Large intestine (tissue), 3 donors: ENCODE data around the gene SYT17. TPM values are rescaled to one million over a fixed set of nuclear protein-coding genes. Genes with fewer than 3 reads are reported as not detected.

Source experiments
- DNase-seq, 2 donors: peaks; one replicate each; pipeline versions ENCODE4 v3.0.0 to v3.0.0-alpha.2; 2013
- H3K27ac ChIP-seq: one replicate; pipeline ENCODE4 v1.5.1; 2013; ENCODE audit warnings: low read length
- H3K27me3 ChIP-seq: 2 replicates; pipeline ENCODE4 v1.6.1; 2013; ENCODE audit warnings: low read length; ENCODE audit not compliant: control insufficient read depth, insufficient read depth
- H3K36me3 ChIP-seq: 2 replicates; pipeline ENCODE4 v1.6.1; 2013; ENCODE audit warnings: low read length; ENCODE audit not compliant: control insufficient read depth, insufficient read depth
- H3K4me1 ChIP-seq: one replicate; pipeline ENCODE4 v1.6.1; 2013; ENCODE audit warnings: low read length; ENCODE audit not compliant: control insufficient read depth, insufficient read depth
- H3K4me3 ChIP-seq: one replicate; pipeline ENCODE4 v1.5.1; 2013; ENCODE audit warnings: low read length
- H3K9me3 ChIP-seq: one replicate; pipeline ENCODE4 v1.6.1; 2013; ENCODE audit warnings: mild to moderate bottlenecking, low read depth, low read length, moderate library complexity; ENCODE audit not compliant: control insufficient read depth
- WGBS: methylation state at CpG from one replicate; pipeline ENCODE4 v1.1.5; 2013; ENCODE audit warnings: low lambda C conversion rate; ENCODE audit not compliant: insufficient coverage; 5-methylcytosine and 5-hydroxymethylcytosine counted together
- polyA plus RNA-seq: library from polyadenylated mRNA; unstranded; fragments of 120-200 nt; gene quantifications from one replicate; pipeline ENCODE4 v1.2.1, GENCODE V29; 2013

The SYT17 gene
- polyA plus RNA-seq, 1 donor, result 8.2 TPM

- peaks cover 20% of the 10 kb centered on the region for H3K4me1 ChIP-seq
- no peak overlapping the region for H3K4me3 ChIP-seq
- peak; percentile 43 to 55 for DNase-seq
- no peaks in the 10 kb centered on the region for H3K36me3 ChIP-seq
- WGBS, result no CpG with 5 or more reads among the region's 11 CpGs
- H3K27me3 ChIP-seq, result no peaks in the 10 kb centered on the region
- peaks cover 4% of the 10 kb centered on the region for H3K9me3 ChIP-seq
- peak overlapping the region; percentile 71 for H3K27ac ChIP-seq
These were observed 36.9 kb upstream of the SYT17 start for GRCh38 chr16:19130852-19131824.

- DNase-seq, result no peak
- Histone ChIP-seq H3K36me3 (no peaks in the 10 kb centered on the region), H3K4me1 (peaks cover 27% of the 10 kb centered on the region)
These were observed 36.2 kb upstream of the SYT17 start for GRCh38 chr16:19131825-19132218.

GRCh38 chr16:19132255-19132654 lies 35.8 kb upstream of the SYT17 start:
- H3K27me3 ChIP-seq, result no peaks in the 10 kb centered on the region
- peak overlapping the region; percentile 71 for H3K27ac ChIP-seq
- H3K9me3 ChIP-seq, result no peaks in the 10 kb centered on the region
- DNase-seq, result no peak
- no peak overlapping the region for H3K4me3 ChIP-seq
- H3K36me3 ChIP-seq, result no peaks in the 10 kb centered on the region
- peaks cover 28% of the 10 kb centered on the region for H3K4me1 ChIP-seq
- no CpG with 5 or more reads among the region's 1 CpG for WGBS

More at GRCh38 chr16:19131825-19132218, 36.2 kb upstream of the SYT17 start:
- Histone ChIP-seq H3K27ac (peak overlapping the region; percentile 71), H3K27me3 (no peaks in the 10 kb centered on the region), H3K4me3 (no peak overlapping the region), H3K9me3 (no peaks in the 10 kb centered on the region)

- no peak overlapping the region for H3K4me3 ChIP-seq
- H3K4me1 ChIP-seq, result peaks cover 28% of the 10 kb centered on the region
- no peaks in the 10 kb centered on the region for H3K9me3 ChIP-seq
- no peaks in the 10 kb centered on the region for H3K27me3 ChIP-seq
- no peak overlapping the region for H3K27ac ChIP-seq
- no peaks in the 10 kb centered on the region for H3K36me3 ChIP-seq
- no peak for DNase-seq
- no CpG with 5 or more reads among the region's 11 CpGs for WGBS
These were observed 35.1 kb upstream of the SYT17 start for GRCh38 chr16:19132898-19133297.

- Histone ChIP-seq H3K36me3 (no peaks in the 10 kb centered on the region), H3K4me1 (peaks cover 28% of the 10 kb centered on the region), H3K27me3 (no peaks in the 10 kb centered on the region), H3K27ac (no peak overlapping the region), H3K4me3 (no peak overlapping the region), H3K9me3 (no peaks in the 10 kb centered on the region)
- no peak for DNase-seq
- no CpG with 5 or more reads among the region's 1 CpG for WGBS
These were observed 34.4 kb upstream of the SYT17 start for GRCh38 chr16:19133600-19133999.

GRCh38 chr16:19135201-19135842 lies 32.7 kb upstream of the SYT17 start:
- Histone ChIP-seq H3K27ac (no peak overlapping the region), H3K27me3 (no peaks in the 10 kb centered on the region), H3K36me3 (no peaks in the 10 kb centered on the region), H3K4me3 (no peak overlapping the region), H3K9me3 (no peaks in the 10 kb centered on the region), H3K4me1 (peaks cover 28% of the 10 kb centered on the region)
- no CpG with 5 or more reads among the region's 10 CpGs for WGBS
- no peak for DNase-seq

- H3K27ac ChIP-seq, result no peak overlapping the region
- no peaks in the 10 kb centered on the region for H3K27me3 ChIP-seq
- no peaks in the 10 kb centered on the region for H3K36me3 ChIP-seq
- no CpG with 5 or more reads among the region's 7 CpGs for WGBS
- peaks cover 28% of the 10 kb centered on the region for H3K4me1 ChIP-seq
- H3K4me3 ChIP-seq, result no peak overlapping the region
- peak; percentile 66 to 82 for DNase-seq
- H3K9me3 ChIP-seq, result no peaks in the 10 kb centered on the region
These were observed 32.1 kb upstream of the SYT17 start for GRCh38 chr16:19135896-19136438.

GRCh38 chr16:19136549-19137196 lies 31.4 kb upstream of the SYT17 start:
- Histone ChIP-seq H3K9me3 (no peaks in the 10 kb centered on the region), H3K36me3 (no peaks in the 10 kb centered on the region), H3K27me3 (no peaks in the 10 kb centered on the region), H3K27ac (no peak overlapping the region), H3K4me3 (no peak overlapping the region), H3K4me1 (peaks cover 21% of the 10 kb centered on the region)
- DNase-seq, result no peak
- WGBS, result no CpG with 5 or more reads among the region's 10 CpGs

- DNase-seq, result no peak
- no peak overlapping the region for H3K4me3 ChIP-seq
- H3K27ac ChIP-seq, result peak overlapping the region; percentile 33
- H3K4me1 ChIP-seq, result peaks cover 17% of the 10 kb centered on the region
- no peaks in the 10 kb centered on the region for H3K27me3 ChIP-seq
- no peaks in the 10 kb centered on the region for H3K36me3 ChIP-seq
- no peaks in the 10 kb centered on the region for H3K9me3 ChIP-seq
- 80% methylated on average over 1 of the region's 6 CpGs for WGBS
These were observed 30.6 kb upstream of the SYT17 start for GRCh38 chr16:19137201-19138128.
